GM12873 (cell line): ENCODE data around the gene GRK5.

Experiments used
- CTCF ChIP-seq: IDR thresholded peaks from 2 replicates; pipeline ENCODE4 v1.5.1; 2012; ENCODE audit warnings: low read depth, mild to moderate bottlenecking, moderate library complexity, low read length, control low read depth; ENCODE audit not compliant: insufficient read depth; ENCODE audit errors: missing control alignments

GRK5 gene

GRCh38 chr10:119422682-119423509 lies 215.5 kb downstream of the GRK5 start:
- TF ChIP-seq CTCF = no peak

DNA sequence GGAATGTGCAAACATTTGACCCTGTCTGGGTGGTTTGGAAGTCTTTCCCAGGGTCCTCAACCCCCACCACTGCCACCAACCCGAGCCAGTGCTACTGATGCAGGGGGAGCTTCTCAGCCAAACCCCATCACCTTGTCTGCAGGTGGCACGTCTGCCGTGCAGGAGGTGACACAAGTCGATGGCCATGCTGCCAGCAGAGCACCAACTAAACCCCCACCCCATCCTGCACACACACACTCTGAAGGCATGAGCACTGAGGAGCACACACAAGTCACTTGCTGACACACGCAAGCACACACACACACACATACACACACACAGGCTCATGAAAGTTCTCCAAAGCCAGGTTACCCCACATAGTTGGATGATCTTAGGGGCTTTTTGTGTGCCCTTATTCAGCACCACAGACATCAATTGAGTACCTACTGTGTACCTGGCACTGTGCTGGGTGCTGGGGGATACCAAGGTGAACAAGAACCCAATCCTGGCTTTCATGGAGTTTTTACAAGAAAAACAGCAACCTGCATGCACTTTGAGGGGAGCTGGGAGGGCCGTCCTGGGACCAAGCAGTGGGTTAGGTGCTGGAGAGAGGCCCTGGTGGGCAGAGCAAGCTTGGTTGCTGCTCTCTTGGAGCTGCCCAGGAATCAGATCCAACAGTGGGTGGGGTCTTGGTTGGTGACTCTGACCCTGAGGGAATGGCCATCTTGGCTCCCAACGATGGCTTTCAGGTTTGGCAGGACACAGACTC lies 216.3 kb downstream of the GRK5 start:
- TF ChIP-seq CTCF = no peak

DNA sequence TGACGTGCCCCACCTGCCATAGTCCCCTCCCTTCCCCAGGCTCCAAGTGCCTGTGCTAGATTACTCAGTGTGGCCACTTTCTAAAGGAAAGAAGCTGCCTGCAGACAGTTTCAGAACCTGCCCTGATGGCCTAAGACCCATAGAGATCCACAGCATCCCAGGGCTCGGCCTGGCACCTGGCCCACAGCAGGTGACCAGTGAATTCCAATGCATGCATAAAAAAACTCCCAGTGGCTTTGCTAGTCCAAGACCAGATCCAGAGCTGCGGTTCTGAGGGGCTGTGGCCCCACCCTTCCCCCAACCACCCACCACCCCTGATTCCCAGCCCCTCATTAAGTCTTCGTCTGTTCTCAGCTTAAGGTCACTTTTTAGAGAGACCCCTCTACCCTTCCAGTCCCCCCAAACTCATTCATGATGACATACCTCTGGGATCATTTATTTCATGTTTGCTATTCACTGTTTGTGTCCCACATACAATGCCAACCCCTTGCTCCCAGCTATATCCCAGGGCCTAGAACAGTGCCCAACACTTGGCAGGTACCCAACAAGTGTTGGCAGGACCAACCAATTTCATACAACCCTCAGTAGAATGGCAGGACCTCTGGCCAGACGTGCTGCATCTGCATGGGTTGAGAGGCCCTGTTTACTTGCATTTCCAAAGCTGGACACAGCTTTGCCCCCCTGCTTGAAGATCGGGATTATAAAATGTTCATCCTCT lies 217.0 kb downstream of the GRK5 start:
- no peak for TF ChIP-seq CTCF

GRCh38 chr10:119425102-119425880 lies 217.9 kb downstream of the GRK5 start:
- no peak for TF ChIP-seq CTCF

DNA sequence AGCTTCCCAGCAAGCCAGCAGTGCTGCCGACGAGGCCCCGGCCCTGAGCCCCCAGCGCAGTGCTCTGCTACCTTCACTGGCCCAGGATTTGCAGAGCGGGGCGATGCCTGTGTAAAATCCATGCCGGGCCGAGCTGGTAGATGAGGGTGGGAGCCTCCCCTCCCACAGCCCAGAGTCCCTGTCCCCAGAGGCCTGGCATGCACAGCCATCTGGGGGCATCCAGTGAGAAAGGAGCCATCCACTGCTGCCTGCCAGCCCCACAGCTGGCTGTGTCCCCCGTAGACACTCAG lies 218.5 kb downstream of the GRK5 start:
- no peak for TF ChIP-seq CTCF

GRCh38 chr10:119426699-119427098 lies 219.3 kb downstream of the GRK5 start:
- no peak for TF ChIP-seq CTCF
